HepG2 (cell line): ENCODE measurements around the gene C5AR1. TPM values are rescaled to one million over a fixed set of nuclear protein-coding genes. Genes with fewer than 3 reads are reported as not detected.

ENCODE experiments used
- CBX2 ChIP-seq, 2 experiments: fragments of 200-600 bp in 1 of 2; sonication (generic); formaldehyde crosslinking in 1 of 2; IDR thresholded peaks; 2 replicates each; pipeline versions ENCODE4 v1.7.0 to v1.8.1; 2018 to 2022; ENCODE audit warnings: low read depth in 2 of 2, low read length in 1 of 2, mild to moderate bottlenecking in 1 of 2, missing genetic modification reagents in 1 of 2
- E2F1 ChIP-seq: sonication (generic); formaldehyde crosslinking; IDR thresholded peaks from 2 replicates; pipeline ENCODE4 v1.5.0; 2020; ENCODE audit warnings: missing genetic modification reagents
- ETV6 ChIP-seq: sonication (generic); formaldehyde crosslinking; conservative IDR thresholded peaks from 2 replicates; pipeline ENCODE4 v1.4.0; 2020; ENCODE audit warnings: missing genetic modification reagents
- FOXK2 ChIP-seq: fragments of 450-650 bp; IDR thresholded peaks from 2 replicates; pipeline ENCODE4 v1.6.1; 2016
- FOXO1 ChIP-seq: sonication (generic); formaldehyde crosslinking; IDR thresholded peaks from 2 replicates; pipeline ENCODE4 v1.4.0; 2020; ENCODE audit warnings: missing genetic modification reagents
- FUBP1 ChIP-seq: sonication (generic); formaldehyde crosslinking; IDR thresholded peaks from 2 replicates; pipeline ENCODE4 v1.5.1; 2020; ENCODE audit warnings: missing genetic modification reagents, mild to moderate bottlenecking, borderline replicate concordance
- HNF1A ChIP-seq, 2 experiments: sonication (generic) in 1 of 2; formaldehyde crosslinking in 1 of 2; IDR thresholded peaks; 2 replicates each; pipeline versions ENCODE4 v1.4.0 to v1.6.1; 2016 to 2020; ENCODE audit warnings: borderline replicate concordance in 1 of 2, low read depth in 1 of 2, mild to moderate bottlenecking in 1 of 2, missing genetic modification reagents in 1 of 2
- HNRNPK ChIP-seq: fragments of 200-400 bp; formaldehyde crosslinking; IDR thresholded peaks from 2 replicates; pipeline ENCODE4 v1.6.1; 2018; ENCODE audit warnings: low read length, low read depth, moderate library complexity, mild to moderate bottlenecking; ENCODE audit not compliant: poor library complexity, severe bottlenecking
- KLF13 ChIP-seq: sonication (generic); formaldehyde crosslinking; IDR thresholded peaks from 2 replicates; pipeline ENCODE4 v1.4.0; 2020; ENCODE audit warnings: mild to moderate bottlenecking, missing genetic modification reagents
- SP1 ChIP-seq, 2 experiments: fragments of 450-650 bp in 1 of 2; sonication (generic) in 1 of 2; formaldehyde crosslinking in 1 of 2; IDR thresholded peaks; 2 replicates each; pipeline versions ENCODE4 v1.4.0 to v1.6.1; 2016 to 2020; ENCODE audit warnings: missing genetic modification reagents in 1 of 2
- TOPORS ChIP-seq: sonication (generic); formaldehyde crosslinking; IDR thresholded peaks from 2 replicates; pipeline ENCODE4 v1.8.0; 2023; ENCODE audit warnings: mild to moderate bottlenecking, missing genetic modification reagents
- ZNF503 ChIP-seq: sonication (generic); formaldehyde crosslinking; IDR thresholded peaks from 2 replicates; pipeline ENCODE4 v1.4.0; 2020; ENCODE audit warnings: missing genetic modification reagents
- ZNF572 ChIP-seq: sonication (generic); formaldehyde crosslinking; IDR thresholded peaks from 2 replicates; pipeline ENCODE4 v1.5.1; 2020; ENCODE audit warnings: mild to moderate bottlenecking, missing genetic modification reagents
- ZNF670 ChIP-seq: sonication (generic); formaldehyde crosslinking; IDR thresholded peaks from 2 replicates; pipeline ENCODE4 v1.8.0; 2022; ENCODE audit warnings: mild to moderate bottlenecking, missing genetic modification reagents, borderline replicate concordance
- ZNF770 ChIP-seq: sonication (generic); formaldehyde crosslinking; IDR thresholded peaks from 2 replicates; pipeline ENCODE4 v1.5.0; 2020; ENCODE audit warnings: mild to moderate bottlenecking, missing genetic modification reagents
- ZSCAN22 ChIP-seq: sonication (generic); formaldehyde crosslinking; IDR thresholded peaks from 2 replicates; pipeline ENCODE4 v1.4.0; 2020; ENCODE audit warnings: mild to moderate bottlenecking, missing genetic modification reagents
- polyA plus RNA-seq, 8 experiments: library from polyadenylated mRNA; depleted of rRNA in 3 of 8; stranded (reverse) in 7 of 8; unstranded in 1 of 8; fragments of >200 nt; fragmentation: Illumina TruSeq in 4 of 8; extraction: Trizol in 4 of 8; gene quantifications; 2 replicates each; pipeline versions ENCODE4 v1.2.1 to v1.2.3, GENCODE V29; 2011 to 2016; ENCODE audit warnings: low read depth in 4 of 8, missing spikeins in 1 of 8, mixed read lengths in 1 of 8; ENCODE audit not compliant: insufficient read depth in 1 of 8
- total RNA-seq, 5 experiments: library from RNA; depleted of rRNA; stranded (reverse); fragments of >200 nt; fragmentation: Illumina TruSeq; extraction: Trizol; gene quantifications; 2 replicates each; pipeline ENCODE4 v1.2.3, GENCODE V29; 2016; ENCODE audit warnings: low read depth in 1 of 5

The C5AR1 gene
- total and polyA plus RNA-seq, 2 of the 13 experiments (the other 11 are each of a cell fraction or from before 2014, with no cell fraction given), result 0.07 to 1.6 TPM

- TF ChIP-seq ZNF503 (peak; percentile 83), ZNF670 (CRISPR knock-in tag) (no peak), ZSCAN22 (0 out of 2 replicates have a peak, but pooled peaks have one; percentile 34), TOPORS (no peak), ZNF572 (no peak), CBX2 (IDR thresholded peaks at IDR 0.05; ENCODE audit: low read depth, low read length) (no peak), CBX2 (CRISPR knock-in tag; IDR thresholded peaks at IDR 0.05; ENCODE audit: low read depth) (no peak), ETV6 (CRISPR knock-in tag) (no peak; the same call in 1 of the 2 replicates), FOXO1 (peak; percentile 93), FUBP1 (CRISPR knock-in tag) (no peak), KLF13 (CRISPR knock-in tag) (no peak), FOXK2 (no peak), SP1 (IDR thresholded peaks at IDR 0.05) (no peak), SP1 (CRISPR knock-in tag; IDR thresholded peaks at IDR 0.05) (no peak; the same call in 1 of the 2 replicates), HNF1A (IDR thresholded peaks at IDR 0.05; ENCODE audit: low read depth) (peak; percentile 47; the same call in 1 of the 2 replicates), HNF1A (CRISPR knock-in tag; IDR thresholded peaks at IDR 0.05; ENCODE audit: borderline replicate concordance) (peak; percentile 19; the same call in 1 of the 2 replicates), E2F1 (CRISPR knock-in tag) (no peak), ZNF770 (no peak), HNRNPK (no peak)
Observed at GRCh38 chr19:47315125-47315821, 5.6 kb downstream of the C5AR1 start (continued).
